GM18499 (cell line): ENCODE data around the gene ZBTB4.
"Not testable (repeated sequence)": the region's sequence is repeated elsewhere in the genome, so short reads cannot be mapped to it uniquely, and the experiment has no call there.

ENCODE experiments used
- ATAC-seq: cut with Tn5 transposase; IDR thresholded peaks from one replicate; pipeline ENCODE4 v1.9.1; 2021; ENCODE audit warnings: moderate number of reproducible peaks; ENCODE audit not compliant: insufficient read depth, unreplicated experiment

ZBTB4 gene

DNA sequence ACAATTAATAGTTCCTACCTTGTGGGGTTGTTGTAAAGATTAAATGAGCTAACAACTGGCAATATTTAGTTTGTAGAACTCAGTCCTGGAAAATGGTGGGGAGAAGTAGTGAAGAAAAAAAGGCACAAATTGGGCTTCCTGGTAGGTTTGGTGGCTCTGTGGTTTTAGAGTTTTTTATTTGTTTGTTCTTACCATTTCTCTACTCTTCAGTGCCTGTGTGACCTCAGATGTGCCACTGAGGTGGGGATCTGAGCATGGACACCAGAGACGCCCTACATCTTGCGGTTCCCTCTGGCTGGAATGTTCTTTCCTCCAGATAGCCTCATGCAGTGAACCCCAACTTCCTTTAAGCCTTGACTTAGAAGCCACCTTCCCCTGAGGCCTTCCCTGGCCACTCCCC is 7.7 kb downstream of the ZBTB4 start:
- no peak for ATAC-seq

DNA sequence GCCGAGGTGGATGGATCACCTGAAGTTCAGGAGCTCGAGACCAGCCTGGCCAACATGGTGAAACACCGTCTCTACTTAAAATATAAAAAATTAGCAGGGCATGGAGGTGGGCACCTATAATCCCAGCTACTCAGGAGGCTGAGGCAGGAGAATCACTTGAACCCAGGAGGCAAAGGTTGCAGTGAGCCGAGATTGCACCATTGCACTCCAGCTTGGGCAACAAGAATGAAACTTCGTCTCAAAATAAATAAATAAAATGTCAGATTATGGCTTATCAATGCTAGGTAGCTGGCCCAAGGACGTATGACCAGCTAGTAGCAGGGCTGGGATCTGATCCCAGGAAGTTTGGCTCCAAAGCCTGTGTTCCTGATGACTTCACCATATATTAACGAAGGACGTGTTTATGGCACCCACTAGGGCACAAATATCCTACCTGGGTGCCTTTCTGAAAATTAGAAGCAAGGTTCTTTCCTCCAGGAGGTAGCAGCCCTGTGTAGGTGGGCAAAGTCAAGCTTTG is 8.9 kb downstream of the ZBTB4 start:
- not testable (repeated sequence) for ATAC-seq

DNA sequence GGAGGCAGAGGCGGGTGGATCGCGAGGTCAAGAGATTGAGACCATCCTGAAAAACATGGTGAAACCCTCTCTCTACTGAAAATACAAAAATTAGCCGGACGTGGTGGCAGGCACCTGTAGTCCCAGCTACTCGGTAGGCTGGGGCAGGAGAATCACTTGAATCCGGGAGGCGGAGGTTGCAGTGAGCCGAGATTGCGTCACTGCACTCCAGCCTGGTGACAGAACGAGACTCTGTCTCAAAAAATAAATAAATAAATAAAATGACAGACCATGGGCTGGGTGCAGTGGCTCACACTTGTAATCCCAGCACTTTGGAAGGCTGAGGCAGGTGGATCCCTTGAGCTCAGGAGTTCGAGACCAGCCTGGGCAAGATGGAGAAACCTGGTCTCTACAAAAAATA is 9.6 kb downstream of the ZBTB4 start:
- ATAC-seq, result not testable (repeated sequence)

DNA sequence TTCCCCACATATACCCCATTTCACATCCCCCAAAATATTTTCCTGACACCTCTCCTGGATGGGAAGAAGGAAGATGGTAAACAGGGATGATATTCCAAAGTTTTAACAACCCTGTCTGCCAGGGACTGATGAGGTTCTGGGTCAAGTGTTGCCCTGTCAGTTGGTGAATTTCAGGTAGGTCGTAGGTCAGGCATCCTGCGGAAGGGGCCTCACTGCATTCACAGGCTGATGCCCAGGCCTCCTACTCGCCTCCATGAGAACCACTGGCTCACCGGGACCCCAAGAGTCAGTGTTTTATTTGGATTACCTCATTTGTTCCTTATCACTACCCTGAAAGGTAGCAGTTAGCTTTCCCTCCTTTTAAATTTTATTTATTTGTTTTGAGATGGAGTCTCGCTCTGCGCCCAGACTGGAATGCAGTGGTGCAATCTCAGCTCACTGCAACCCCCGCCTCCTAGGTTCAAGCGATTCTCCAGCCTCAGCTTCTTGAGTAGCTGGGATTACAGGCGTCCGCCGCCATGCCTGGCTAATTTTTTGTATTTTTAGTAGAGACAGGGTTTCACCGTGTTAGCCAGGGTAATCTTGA is 10.5 kb downstream of the ZBTB4 start:
- no peak for ATAC-seq

DNA sequence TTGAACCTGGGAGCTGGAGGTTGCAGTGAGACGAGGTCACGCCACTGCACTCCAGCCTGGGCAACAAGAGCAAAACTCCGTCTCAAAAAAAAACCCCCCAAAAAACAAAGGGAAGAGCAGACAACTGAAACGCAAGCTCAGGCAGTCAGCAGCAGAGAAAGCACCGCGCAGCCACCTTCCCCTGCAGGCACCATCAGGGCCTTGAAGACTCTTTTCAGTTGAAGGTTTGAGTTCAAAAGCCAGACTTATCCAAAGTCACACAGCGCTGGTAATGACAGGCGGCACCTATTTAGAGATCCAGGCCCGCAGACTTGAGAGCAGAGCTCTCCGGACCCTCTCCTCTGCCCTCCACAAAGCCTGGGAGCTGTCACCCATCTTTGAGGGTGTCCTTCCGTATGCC is 11.1 kb downstream of the ZBTB4 start:
- no peak for ATAC-seq

DNA sequence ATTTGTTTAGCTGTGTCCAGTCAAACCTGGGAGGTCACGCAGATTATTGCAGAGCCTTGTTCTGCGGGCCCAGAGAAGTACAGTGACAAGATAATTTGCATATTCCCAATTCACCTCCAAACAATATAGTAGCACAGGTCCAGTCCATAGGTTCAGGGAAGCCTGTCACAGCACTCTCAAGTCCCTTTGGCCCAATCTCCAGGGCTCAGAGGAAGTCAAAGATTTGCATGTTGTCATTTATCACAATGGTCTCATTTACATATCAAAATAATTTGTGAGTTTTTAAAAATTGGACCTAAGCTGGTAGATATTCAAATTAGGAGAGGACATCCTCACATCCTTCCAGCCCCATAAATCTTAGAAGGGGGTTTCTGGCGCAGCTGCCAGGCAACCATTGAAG is 11.9 kb downstream of the ZBTB4 start:
- ATAC-seq, result no peak

DNA sequence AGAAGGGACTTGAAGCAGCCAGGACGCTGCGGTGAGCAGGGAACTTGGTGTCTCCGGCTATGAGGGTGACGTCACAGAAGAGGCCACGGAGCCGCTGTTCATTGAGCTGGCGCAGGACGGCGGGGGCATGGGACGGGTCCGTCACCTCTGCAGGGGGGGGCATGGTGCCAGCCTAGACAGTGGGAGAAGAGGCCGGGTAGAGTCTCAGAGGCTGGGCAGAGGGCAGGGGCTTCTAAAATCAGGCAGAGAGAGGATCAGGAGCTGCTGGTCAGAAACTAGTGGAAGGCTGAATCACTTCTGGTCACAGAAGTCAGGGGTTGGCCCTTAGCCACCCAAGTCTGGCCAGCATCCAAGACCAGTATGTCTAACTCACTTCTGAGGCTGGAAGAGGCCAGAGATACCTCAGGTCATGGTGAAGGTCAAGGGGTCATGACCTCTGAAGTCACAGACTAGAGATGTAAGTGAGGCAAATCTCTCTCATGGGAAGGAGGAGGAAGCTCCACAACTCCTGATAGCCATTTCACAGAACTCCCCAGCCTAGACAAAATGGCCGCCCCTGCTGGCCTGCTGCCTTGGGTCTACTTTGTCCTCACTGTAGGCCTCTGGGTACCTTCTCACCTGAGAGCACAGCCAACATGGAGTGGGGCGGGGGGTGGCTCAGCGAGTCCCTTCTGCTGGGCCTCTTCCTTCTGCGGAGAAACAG is 12.6 kb downstream of the ZBTB4 start:
- ATAC-seq, result no peak

DNA sequence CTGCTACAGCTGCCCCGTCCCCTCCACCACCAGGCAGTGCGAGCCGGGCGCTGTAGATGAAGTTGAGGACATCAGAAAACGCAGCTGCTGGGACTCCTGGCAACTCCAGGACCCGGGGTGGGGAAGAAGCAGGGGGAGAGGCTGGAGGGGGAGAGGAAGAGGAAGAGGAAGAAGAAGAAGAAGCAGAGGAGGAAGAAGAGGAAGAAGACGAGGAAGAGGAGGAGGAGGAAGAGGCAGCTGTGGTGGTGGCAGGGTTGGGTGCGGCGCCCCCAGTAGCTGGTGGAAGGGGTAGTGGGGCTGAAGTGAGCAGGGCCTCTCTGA is 13.2 kb downstream of the ZBTB4 start:
- ATAC-seq, result no peak

DNA sequence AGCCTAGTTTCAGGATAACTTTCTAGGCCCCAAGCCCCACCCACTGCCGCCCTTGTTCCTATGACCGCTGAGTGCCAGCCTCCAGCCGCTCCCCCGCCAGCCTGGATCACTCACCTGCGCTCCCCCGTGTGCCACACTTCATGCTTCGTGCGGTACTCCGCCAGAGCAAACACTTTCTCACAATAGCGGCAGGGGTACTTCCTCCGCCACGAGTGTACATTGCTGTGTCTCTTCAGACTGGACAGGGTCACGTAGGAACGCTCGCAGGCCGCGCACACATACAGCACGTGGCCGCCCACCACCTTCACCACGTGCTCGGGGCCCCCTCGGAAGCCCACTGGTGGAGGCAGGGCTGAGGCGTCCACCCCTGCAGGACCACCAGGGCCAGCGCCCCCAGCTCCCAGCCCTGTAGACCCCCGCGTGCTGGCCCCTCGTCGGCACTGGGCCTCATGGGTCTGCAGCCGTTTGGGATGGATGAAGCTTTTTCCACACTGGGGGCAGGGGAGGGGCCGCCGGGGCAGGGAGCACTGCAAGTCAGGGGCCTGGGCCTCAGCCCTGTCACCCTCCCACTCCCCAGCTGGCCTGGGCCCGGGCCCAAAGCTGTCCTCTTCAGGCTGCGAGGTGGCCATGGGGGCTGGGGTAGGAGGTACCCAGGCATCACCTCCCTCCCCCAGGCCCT is 13.7 kb downstream of the ZBTB4 start:
- no peak for ATAC-seq

DNA sequence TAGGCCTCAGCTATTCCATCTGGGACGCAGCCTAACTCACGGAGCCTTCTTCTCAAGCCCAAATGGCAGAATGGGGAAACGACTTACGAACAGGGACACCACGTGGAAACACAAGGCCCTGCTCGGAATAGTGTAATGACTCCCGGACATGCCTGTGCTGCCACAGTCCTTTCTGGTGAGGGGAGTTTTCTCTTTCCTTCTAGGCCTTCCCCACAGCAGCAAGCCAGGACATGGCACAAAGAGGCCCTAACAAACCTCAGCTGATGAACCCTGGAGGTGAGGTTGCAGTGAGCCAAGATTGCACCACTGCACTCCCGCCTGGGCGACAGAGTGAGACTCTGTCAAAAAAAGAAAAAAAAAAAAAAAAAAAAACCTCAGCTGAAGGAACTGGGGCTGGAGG is 15.3 kb downstream of the ZBTB4 start:
- no peak for ATAC-seq

DNA sequence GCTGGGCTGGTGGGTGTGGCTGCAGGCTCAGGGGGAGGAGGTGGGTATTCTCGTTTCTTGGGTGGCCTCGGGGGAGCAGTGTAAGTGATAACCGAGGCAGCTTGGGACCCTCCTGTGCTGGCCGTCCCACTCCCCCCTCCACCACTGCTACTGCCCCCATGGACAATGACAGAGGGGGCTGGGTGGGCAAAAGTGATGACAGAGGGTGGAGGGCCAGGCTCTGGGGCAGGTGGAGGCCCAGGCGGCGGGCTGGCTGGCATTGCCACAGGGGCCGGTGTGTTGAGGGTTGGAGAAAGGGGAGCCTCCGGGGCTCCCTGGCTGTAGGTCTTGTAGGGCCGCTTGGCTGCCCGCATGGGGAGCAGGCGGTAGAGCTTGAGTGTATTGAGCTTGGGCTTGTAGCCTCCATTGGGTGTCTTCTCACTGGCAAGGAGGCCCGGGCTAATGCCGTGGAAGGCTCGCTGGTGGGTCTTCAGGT is 16.0 kb downstream of the ZBTB4 start:
- ATAC-seq, result no peak

DNA sequence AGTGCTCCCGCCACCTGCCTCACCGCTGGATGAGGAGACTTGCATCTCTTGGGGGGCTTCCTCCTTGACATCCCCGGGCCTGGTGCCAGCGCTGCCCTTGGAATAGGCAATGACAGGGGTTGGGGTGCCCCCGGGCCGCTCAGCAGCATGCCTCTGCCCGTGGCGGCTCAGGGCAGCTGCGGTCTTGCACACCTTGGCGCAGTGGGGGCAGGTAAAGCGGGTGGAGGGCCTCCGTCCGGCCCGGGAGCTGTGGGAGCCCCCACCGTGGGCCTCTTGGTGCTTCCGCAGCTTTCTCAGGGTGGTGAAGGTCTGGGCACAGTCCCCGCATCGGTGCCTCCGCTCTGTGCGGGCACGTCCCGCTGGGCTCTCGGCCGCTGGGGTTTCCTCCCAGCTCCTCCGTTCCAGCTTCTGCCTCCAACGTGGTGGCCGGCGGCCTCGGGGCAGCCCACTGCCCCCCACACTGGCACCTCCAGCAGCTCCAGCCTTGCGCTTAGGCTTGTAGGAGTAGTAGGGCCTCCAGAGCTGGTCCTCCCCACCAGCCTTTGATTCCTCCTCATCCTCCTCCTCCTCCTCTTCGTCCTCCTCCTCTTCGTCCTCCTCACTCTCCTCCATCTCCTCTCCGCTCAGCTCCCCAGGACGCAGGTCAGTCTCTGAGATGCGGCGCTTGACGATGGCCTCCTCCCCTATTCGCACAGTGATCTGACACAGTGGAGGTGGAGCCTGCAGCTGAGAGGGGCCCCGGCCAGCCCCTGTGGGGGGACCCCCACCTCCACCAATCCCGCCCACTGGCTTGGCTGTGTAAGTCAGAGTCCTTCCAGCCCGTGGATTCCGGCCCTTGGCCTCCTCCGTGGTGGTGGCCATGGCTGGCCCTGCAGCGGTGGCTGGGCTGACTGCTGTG is 16.7 kb downstream of the ZBTB4 start:
- ATAC-seq, result no peak

DNA sequence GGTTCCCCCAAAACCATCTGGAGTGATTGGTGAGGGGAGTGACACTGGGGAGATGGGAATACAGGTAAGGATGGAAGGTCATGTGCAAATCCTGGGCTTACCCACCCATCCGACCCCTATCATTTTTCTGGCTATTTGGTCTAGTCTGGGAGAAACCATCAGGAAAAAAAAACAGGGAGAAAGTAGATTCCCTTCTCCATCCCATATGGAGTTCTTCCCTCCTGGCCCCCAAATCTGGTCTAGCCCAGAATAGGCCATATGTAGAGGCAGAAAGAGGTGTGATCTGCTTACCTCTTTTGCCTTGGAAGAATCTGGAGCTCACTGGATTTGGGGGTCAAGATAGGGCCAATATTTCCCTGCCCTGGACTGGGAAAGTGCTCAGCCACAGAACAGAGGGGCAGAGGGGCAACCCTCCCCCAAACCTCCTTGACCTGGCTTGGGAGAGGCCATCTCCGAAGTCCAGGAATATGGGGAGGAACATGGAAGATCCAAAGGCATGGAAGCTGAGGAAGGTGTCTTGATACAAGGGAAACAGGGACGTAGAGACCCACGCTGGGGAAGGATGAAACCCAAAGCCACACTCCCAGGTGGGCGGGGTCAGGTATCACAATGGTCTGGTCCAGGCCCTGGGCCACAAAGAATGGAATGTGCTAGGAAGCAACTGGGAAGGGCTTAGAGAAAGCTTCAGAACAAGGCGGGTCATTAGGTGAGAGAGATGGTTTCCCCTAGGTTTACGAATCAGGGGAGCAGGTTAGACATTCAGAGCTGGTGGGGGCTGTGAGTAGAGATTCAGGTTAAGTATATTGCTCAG is 18.4 kb downstream of the ZBTB4 start:
- ATAC-seq, result no peak

DNA sequence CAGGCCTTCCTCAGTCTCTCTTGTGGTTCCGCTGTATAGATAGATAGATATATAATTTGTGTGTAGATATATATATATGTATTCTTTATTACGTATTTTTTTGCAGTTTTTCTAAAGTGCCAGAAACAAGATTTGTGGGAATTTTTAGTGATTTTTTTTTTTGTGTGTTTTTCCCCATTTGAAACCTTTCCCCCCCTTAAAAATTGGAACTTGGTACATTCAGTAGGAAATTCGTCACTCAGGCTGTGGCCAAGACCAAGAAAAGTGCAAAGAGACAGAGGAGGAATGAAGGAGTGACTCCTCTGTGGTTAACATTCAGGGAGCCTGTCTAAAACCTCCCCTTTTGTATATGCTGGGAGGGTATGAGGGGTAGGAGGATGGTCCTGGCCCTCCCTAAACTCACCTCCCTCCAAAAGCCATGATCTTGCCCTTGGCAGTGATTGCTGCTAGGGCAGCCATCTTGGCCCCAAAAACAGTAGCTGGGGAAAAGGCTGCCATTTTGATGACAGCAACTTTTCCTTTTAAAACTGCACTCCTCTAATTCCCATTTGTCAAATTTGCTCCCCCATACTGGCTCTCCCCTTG is 19.4 kb downstream of the ZBTB4 start:
- ATAC-seq, result no peak

DNA sequence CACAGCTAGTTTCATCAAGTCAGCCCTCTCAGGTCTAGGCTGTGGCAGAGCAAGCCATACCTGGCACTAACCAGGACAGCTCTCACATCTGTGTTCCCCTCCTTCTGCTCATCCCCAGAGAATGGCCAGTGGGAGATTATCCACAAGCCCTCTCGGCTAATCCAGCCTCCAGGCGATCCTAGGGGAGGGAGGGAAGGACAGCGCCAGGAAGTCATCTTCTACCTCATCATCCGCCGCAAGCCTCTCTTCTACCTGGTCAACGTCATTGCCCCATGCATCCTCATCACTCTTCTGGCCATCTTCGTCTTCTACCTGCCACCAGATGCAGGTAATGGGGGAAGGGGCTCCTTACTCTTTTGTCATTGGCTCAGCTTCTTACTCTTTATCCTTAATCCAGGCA is 31.0 kb downstream of the ZBTB4 start:
- no peak for ATAC-seq

DNA sequence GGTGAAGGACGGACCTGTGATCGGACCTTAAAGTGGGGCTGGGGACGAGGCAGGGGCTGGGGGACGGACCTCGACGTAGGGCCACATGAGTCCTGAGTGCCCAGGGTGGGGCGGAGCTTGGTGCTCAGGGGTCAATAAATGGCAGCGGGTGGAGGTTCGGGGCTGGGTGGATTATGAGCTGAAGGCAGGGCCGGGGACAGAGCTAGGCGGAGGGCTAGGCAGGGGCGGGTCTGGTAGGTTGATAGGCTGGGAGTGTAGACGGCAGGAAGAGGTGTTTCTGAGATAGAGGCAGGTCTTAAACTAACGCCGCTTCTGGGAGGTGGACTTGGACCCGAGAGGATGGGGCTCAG is 33.8 kb downstream of the ZBTB4 start:
- no peak for ATAC-seq

DNA sequence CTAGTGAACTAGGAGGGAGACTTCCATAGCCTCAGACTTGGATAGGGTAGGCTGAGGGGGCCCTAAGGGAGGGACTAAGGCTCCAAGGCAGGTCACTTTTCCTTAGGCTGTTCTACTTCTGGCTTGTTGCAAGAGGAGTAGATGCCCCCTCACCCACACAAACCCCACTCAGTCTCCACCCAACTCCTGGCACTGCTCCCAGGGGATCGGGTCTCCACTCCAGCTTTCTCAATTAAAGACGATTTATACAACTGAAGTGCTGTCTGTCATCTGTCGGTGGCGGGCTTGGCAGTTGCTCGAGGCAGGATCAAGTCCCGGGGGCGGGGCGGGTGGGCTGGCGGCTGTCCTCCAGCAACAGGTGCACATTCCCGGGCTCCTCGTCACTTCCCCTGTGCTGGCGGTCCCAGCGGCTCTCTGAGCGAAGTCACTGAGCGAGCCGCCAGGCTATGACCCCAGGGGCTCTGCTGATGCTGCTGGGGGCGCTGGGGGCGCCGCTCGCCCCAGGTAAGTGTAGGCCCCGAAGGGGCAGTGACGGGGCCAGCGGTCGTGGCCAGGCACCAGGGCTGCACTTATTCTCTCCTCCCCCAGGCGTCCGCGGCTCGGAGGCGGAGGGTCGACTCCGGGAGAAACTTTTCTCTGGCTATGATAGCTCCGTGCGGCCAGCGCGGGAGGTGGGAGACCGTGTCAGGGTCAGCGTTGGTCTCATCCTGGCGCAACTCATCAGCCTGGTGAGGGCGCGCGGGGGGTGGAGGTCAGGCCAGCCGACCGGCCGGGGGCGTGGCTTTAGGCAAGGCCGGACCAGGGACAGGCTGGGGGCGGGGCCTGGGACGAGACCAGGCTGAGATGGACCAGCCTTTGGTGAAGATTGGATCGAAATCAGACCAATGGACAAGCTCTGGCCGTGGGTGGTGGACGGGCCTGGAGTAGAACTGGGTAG is 34.5 kb downstream of the ZBTB4 start, which contains the start of gene CHRNB1:
Gene CHRNB1 (plus strand): TSS at position 380 of the 937 bp plus-strand sequence. CDS start 67 bp downstream, at position 447.
- no peak for ATAC-seq
